GM23338 (cell line): ENCODE data around the gene CACNA2D2. TPM values are rescaled to one million over a fixed set of nuclear protein-coding genes. Genes with fewer than 3 reads are reported as not detected.

Experiments
- ATAC-seq: fragments of 200-7000 bp; cut with Tn5 transposase; 3 replicates; pipeline ENCODE4 v1.9.1; 2020
- DNase-seq: peaks from one replicate; pipeline ENCODE4 v3.0.0-alpha.2; 2015; ENCODE audit warnings: low spot score
- H2AFZ ChIP-seq: fragments of 200-600 bp; sonication (generic); 2 replicates; pipeline ENCODE4 v1.8.0; 2016; ENCODE audit warnings: antibody characterized with exemption, mild to moderate bottlenecking, moderate library complexity
- H3F3A ChIP-seq: fragments of 200-600 bp; sonication (generic); replicated peaks from 2 replicates; pipeline ENCODE4 v1.8.0; 2017; ENCODE audit warnings: antibody characterized with exemption, mixed run types, low read depth
- H3K27ac ChIP-seq: fragments of 200-600 bp; sonication (generic); 2 replicates; pipeline ENCODE4 v1.6.1; 2016; ENCODE audit warnings: low read depth
- H3K27me3 ChIP-seq: fragments of 200-600 bp; sonication (generic); 2 replicates; pipeline ENCODE4 v1.8.0; 2016; ENCODE audit warnings: mild to moderate bottlenecking, mixed run types, moderate library complexity; ENCODE audit not compliant: insufficient read depth
- H3K36me3 ChIP-seq: fragments of 200-600 bp; sonication (generic); 2 replicates; pipeline ENCODE4 v1.8.0; 2016; ENCODE audit warnings: mild to moderate bottlenecking; ENCODE audit not compliant: insufficient read depth
- H3K4me1 ChIP-seq: fragments of 200-600 bp; sonication (generic); 2 replicates; pipeline ENCODE4 v1.8.0; 2016; ENCODE audit warnings: mild to moderate bottlenecking, moderate library complexity; ENCODE audit not compliant: insufficient read depth
- H3K4me2 ChIP-seq: fragments of 200-600 bp; sonication (generic); 2 replicates; pipeline ENCODE4 v1.7.1; 2017; ENCODE audit warnings: mixed run types
- H3K4me3 ChIP-seq: fragments of 200-600 bp; sonication (generic); 2 replicates; pipeline ENCODE4 v1.6.1; 2016; ENCODE audit warnings: mixed run types
- H3K79me2 ChIP-seq: fragments of 200-600 bp; sonication (generic); replicated peaks from 2 replicates; pipeline ENCODE4 v1.8.0; 2017; ENCODE audit warnings: mild to moderate bottlenecking; ENCODE audit not compliant: insufficient read depth
- H3K9me2 ChIP-seq: fragments of 200-600 bp; sonication (generic); 2 replicates; pipeline ENCODE4 v1.8.0; 2017; ENCODE audit not compliant: insufficient read depth
- H4K20me1 ChIP-seq: fragments of 200-600 bp; sonication (generic); replicated peaks from 2 replicates; pipeline ENCODE4 v1.8.0; 2017; ENCODE audit warnings: mild to moderate bottlenecking; ENCODE audit not compliant: insufficient read depth
- H3K27ac Mint-ChIP-seq: 2 replicates; pipeline ENCODE4 v1.8.0; 2020; ENCODE audit warnings: inconsistent platforms, mild to moderate bottlenecking, moderate library complexity, mixed read lengths
- H3K27me3 Mint-ChIP-seq: 3 replicates; pipeline ENCODE4 v1.8.0; 2022; ENCODE audit warnings: low read depth, mild to moderate bottlenecking, moderate library complexity, mixed read lengths, inconsistent platforms; ENCODE audit not compliant: insufficient read depth, poor library complexity
- H3K36me3 Mint-ChIP-seq: 3 replicates; pipeline ENCODE4 v1.8.0; 2021; ENCODE audit warnings: low read depth, mild to moderate bottlenecking, inconsistent platforms, moderate library complexity, mixed read lengths
- H3K4me1 Mint-ChIP-seq: 3 replicates; pipeline ENCODE4 v1.8.0; 2020; ENCODE audit warnings: mild to moderate bottlenecking, inconsistent platforms, mixed read lengths
- H3K4me3 Mint-ChIP-seq: 3 replicates; pipeline ENCODE4 v1.8.0; 2021; ENCODE audit warnings: moderate library complexity, mild to moderate bottlenecking, inconsistent platforms, mixed read lengths
- H3K9me3 Mint-ChIP-seq: 3 replicates; pipeline ENCODE4 v1.8.0; 2020; ENCODE audit warnings: moderate library complexity, mild to moderate bottlenecking, inconsistent platforms, mixed read lengths
- CREB1 ChIP-seq: fragments of 250-450 bp; sonication (Bioruptor Pico); IDR thresholded peaks from 2 replicates; pipeline ENCODE4 v1.5.0; 2020; ENCODE audit warnings: low read depth, mild to moderate bottlenecking, moderate library complexity
- EZH2 ChIP-seq: fragments of 200-600 bp; sonication (generic); IDR thresholded peaks from one replicate; pipeline ENCODE4 v1.8.0; 2017; ENCODE audit warnings: antibody characterized with exemption, mild to moderate bottlenecking, low read depth; ENCODE audit not compliant: unreplicated experiment
- JUNB ChIP-seq: IDR thresholded peaks from one replicate; pipeline ENCODE4 v1.6.1; 2016; ENCODE audit warnings: antibody characterized with exemption; ENCODE audit not compliant: unreplicated experiment
- POLR2AphosphoS5 ChIP-seq: IDR thresholded peaks from 2 replicates; pipeline ENCODE4 v1.6.1; 2016; ENCODE audit warnings: antibody characterized with exemption, low read depth
- STAT1 ChIP-seq: IDR thresholded peaks from one replicate; pipeline ENCODE4 v1.6.1; 2016; ENCODE audit warnings: antibody characterized with exemption; ENCODE audit not compliant: unreplicated experiment
- ZNF114 ChIP-seq: fragments of 250-450 bp; sonication (Bioruptor Pico); IDR thresholded peaks from 2 replicates; pipeline ENCODE4 v1.5.0; 2020; ENCODE audit warnings: mild to moderate bottlenecking, moderate library complexity
- ZNF331 ChIP-seq: fragments of 250-450 bp; sonication (Bioruptor Pico); IDR thresholded peaks from 2 replicates; pipeline ENCODE4 v1.5.0; 2020; ENCODE audit warnings: low read depth, mild to moderate bottlenecking, moderate library complexity
- polyA plus RNA-seq: library from polyadenylated mRNA; unstranded; fragments of >200 nt; fragmentation: Nextera tagmentation; extraction: Ambion mirVana; gene quantifications from 2 replicates; pipeline ENCODE4 v1.2.1, GENCODE V29; 2016
- total RNA-seq: library from RNA; depleted of rRNA; stranded (reverse); fragments of >200 nt; shearing (Covaris generic); gene quantifications from 2 replicates; pipeline ENCODE4 v1.2.3, GENCODE V29; 2014
- TF ChIP-seq, protein P1 (sequence below), 2 experiments: fragments of 200-600 bp in 1 of 2; sonication (generic) in 1 of 2; conservative IDR thresholded peaks; 2 replicates each; pipeline versions ENCODE4 v1.5.1 to v1.6.1; 2016 to 2017; ENCODE audit warnings: antibody characterized with exemption in 2 of 2, low read depth in 2 of 2, mild to moderate bottlenecking in 2 of 2, moderate library complexity in 1 of 2
- TF ChIP-seq, protein P2 (sequence below): IDR thresholded peaks from 2 replicates; pipeline ENCODE4 v1.6.1; 2016; ENCODE audit warnings: antibody characterized with exemption
- TF ChIP-seq, protein P3 (sequence below): fragments of 250-450 bp; sonication (Bioruptor Pico); IDR thresholded peaks from 2 replicates; pipeline ENCODE4 v1.5.0; 2020; ENCODE audit warnings: mild to moderate bottlenecking, moderate library complexity

Gene CACNA2D2
- total and polyA plus RNA-seq, 2 experiments from 2014 or later = 4.7 to 11.4 TPM

DNA sequence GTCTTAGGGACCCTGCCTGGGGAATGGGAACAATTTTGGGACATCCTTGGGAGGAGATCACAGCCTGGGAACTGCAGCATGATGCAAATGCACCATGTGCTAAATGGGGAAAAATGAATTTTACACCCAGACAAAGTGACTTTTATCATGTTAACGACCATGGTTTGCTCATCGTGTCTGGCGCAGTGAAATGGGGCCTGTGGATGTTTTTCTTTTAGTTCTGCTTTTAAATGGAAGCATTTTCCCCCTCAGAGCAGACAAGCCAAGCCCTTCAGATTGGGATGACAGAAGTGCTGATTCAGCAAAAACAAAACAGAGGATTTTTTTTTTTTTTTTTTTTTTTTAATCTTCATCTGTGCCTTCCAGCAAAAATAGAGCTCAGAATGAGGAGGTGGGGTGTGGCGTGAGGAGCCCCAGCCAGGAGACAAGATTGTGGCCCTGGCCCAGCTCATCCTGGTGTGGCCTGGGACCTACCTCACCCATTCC, 14.3 kb upstream of the CACNA2D2 start:
- H3K36me3 Mint-ChIP-seq = no peaks in the 10 kb centered on the region
- DNase-seq = no peak
- H3K9me3 Mint-ChIP-seq = no peaks in the 10 kb centered on the region
- H3K4me3 Mint-ChIP-seq = no peak overlapping the region
- H3K9me2 ChIP-seq = no peaks in the 10 kb centered on the region
- H3K27ac ChIP-seq = no peak overlapping the region
- H4K20me1 ChIP-seq = no peaks in the 10 kb centered on the region
- no peak for TF ChIP-seq JUNB
- TF ChIP-seq, protein P1, sequence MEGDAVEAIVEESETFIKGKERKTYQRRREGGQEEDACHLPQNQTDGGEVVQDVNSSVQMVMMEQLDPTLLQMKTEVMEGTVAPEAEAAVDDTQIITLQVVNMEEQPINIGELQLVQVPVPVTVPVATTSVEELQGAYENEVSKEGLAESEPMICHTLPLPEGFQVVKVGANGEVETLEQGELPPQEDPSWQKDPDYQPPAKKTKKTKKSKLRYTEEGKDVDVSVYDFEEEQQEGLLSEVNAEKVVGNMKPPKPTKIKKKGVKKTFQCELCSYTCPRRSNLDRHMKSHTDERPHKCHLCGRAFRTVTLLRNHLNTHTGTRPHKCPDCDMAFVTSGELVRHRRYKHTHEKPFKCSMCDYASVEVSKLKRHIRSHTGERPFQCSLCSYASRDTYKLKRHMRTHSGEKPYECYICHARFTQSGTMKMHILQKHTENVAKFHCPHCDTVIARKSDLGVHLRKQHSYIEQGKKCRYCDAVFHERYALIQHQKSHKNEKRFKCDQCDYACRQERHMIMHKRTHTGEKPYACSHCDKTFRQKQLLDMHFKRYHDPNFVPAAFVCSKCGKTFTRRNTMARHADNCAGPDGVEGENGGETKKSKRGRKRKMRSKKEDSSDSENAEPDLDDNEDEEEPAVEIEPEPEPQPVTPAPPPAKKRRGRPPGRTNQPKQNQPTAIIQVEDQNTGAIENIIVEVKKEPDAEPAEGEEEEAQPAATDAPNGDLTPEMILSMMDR (conservative IDR thresholded peaks at IDR 0.05; ENCODE audit: low read depth in 2 of 2) = no peak
- TF ChIP-seq ZNF114 (CRISPR knock-in tag) = no peak
- TF ChIP-seq POLR2AphosphoS5 = no peak
- H3K79me2 ChIP-seq = no peaks in the 10 kb centered on the region
- peaks cover 9% of the 10 kb centered on the region for H3F3A ChIP-seq
- peaks cover 77% of the 10 kb centered on the region for H3K4me1 Mint-ChIP-seq
- H3K27me3 Mint-ChIP-seq = peaks cover 31% of the 10 kb centered on the region
- H3K36me3 ChIP-seq = no peaks in the 10 kb centered on the region
- peaks cover 51% of the 10 kb centered on the region for H3K4me1 ChIP-seq
- no peaks in the 10 kb centered on the region for H3K27me3 ChIP-seq
- no peak overlapping the region for H3K4me3 ChIP-seq
- H2AFZ ChIP-seq = no peak overlapping the region
- ATAC-seq = no peak
- no peak overlapping the region for H3K4me2 ChIP-seq
- H3K27ac Mint-ChIP-seq = peak overlapping the region; percentile 92; the same call in 1 of the 2 replicates

DNA sequence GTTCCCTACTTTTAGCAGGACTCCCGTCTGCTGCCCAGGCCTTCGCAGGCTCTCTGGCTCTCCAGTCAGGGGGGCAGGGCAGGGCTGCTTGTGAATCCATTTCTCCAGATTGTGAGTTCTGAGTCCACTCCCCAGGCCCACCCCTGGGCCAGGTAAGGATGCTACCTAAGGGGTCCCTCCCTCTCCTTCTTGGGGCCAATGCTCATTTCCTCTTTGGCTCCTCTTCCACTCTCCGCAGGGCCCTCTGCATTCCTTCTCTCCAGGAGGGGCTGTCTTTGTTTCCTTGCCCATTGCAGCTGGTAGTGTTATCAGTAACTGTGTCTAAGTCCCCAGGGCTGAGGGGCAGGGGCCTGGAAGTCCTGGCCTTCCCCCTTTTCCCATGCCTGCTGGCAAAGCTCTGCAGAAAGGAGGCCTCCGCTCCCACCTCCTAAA, 13.0 kb upstream of the CACNA2D2 start:
- peak overlapping the region; percentile 71 for H3K27ac ChIP-seq
- H3K36me3 ChIP-seq = no peaks in the 10 kb centered on the region
- H2AFZ ChIP-seq = 0 out of 2 replicates have a peak overlapping the region, but pooled peaks have one; percentile 34
- peaks cover 9% of the 10 kb centered on the region for H3F3A ChIP-seq
- H3K27me3 Mint-ChIP-seq = peaks cover 30% of the 10 kb centered on the region
- peaks cover 50% of the 10 kb centered on the region for H3K4me1 ChIP-seq
- peak; percentile 62 for ATAC-seq
- peaks cover 69% of the 10 kb centered on the region for H3K4me1 Mint-ChIP-seq
- peak overlapping the region; percentile 43 for H3K4me3 ChIP-seq
- H3K9me2 ChIP-seq = no peaks in the 10 kb centered on the region
- H3K9me3 Mint-ChIP-seq = no peaks in the 10 kb centered on the region
- H3K36me3 Mint-ChIP-seq = no peaks in the 10 kb centered on the region
- H3K79me2 ChIP-seq = no peaks in the 10 kb centered on the region
- DNase-seq = peak; percentile 84
- peak overlapping the region; percentile 74 for H3K4me2 ChIP-seq
- H3K4me3 Mint-ChIP-seq = peak overlapping the region; percentile 50
- no peaks in the 10 kb centered on the region for H4K20me1 ChIP-seq
- H3K27ac Mint-ChIP-seq = peak overlapping the region; percentile 92
- H3K27me3 ChIP-seq = no peaks in the 10 kb centered on the region
- TF ChIP-seq CREB1 (no peak), ZNF331 (CRISPR knock-in tag) (no peak), EZH2 (no peak), STAT1 (no peak), POLR2AphosphoS5 (peak; percentile 21; the same call in 1 of the 2 replicates)
- TF ChIP-seq, protein P2, sequence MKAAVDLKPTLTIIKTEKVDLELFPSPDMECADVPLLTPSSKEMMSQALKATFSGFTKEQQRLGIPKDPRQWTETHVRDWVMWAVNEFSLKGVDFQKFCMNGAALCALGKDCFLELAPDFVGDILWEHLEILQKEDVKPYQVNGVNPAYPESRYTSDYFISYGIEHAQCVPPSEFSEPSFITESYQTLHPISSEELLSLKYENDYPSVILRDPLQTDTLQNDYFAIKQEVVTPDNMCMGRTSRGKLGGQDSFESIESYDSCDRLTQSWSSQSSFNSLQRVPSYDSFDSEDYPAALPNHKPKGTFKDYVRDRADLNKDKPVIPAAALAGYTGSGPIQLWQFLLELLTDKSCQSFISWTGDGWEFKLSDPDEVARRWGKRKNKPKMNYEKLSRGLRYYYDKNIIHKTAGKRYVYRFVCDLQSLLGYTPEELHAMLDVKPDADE = 0 out of 2 replicates have a peak, but pooled peaks have one; percentile 30
- TF ChIP-seq, protein P3, sequence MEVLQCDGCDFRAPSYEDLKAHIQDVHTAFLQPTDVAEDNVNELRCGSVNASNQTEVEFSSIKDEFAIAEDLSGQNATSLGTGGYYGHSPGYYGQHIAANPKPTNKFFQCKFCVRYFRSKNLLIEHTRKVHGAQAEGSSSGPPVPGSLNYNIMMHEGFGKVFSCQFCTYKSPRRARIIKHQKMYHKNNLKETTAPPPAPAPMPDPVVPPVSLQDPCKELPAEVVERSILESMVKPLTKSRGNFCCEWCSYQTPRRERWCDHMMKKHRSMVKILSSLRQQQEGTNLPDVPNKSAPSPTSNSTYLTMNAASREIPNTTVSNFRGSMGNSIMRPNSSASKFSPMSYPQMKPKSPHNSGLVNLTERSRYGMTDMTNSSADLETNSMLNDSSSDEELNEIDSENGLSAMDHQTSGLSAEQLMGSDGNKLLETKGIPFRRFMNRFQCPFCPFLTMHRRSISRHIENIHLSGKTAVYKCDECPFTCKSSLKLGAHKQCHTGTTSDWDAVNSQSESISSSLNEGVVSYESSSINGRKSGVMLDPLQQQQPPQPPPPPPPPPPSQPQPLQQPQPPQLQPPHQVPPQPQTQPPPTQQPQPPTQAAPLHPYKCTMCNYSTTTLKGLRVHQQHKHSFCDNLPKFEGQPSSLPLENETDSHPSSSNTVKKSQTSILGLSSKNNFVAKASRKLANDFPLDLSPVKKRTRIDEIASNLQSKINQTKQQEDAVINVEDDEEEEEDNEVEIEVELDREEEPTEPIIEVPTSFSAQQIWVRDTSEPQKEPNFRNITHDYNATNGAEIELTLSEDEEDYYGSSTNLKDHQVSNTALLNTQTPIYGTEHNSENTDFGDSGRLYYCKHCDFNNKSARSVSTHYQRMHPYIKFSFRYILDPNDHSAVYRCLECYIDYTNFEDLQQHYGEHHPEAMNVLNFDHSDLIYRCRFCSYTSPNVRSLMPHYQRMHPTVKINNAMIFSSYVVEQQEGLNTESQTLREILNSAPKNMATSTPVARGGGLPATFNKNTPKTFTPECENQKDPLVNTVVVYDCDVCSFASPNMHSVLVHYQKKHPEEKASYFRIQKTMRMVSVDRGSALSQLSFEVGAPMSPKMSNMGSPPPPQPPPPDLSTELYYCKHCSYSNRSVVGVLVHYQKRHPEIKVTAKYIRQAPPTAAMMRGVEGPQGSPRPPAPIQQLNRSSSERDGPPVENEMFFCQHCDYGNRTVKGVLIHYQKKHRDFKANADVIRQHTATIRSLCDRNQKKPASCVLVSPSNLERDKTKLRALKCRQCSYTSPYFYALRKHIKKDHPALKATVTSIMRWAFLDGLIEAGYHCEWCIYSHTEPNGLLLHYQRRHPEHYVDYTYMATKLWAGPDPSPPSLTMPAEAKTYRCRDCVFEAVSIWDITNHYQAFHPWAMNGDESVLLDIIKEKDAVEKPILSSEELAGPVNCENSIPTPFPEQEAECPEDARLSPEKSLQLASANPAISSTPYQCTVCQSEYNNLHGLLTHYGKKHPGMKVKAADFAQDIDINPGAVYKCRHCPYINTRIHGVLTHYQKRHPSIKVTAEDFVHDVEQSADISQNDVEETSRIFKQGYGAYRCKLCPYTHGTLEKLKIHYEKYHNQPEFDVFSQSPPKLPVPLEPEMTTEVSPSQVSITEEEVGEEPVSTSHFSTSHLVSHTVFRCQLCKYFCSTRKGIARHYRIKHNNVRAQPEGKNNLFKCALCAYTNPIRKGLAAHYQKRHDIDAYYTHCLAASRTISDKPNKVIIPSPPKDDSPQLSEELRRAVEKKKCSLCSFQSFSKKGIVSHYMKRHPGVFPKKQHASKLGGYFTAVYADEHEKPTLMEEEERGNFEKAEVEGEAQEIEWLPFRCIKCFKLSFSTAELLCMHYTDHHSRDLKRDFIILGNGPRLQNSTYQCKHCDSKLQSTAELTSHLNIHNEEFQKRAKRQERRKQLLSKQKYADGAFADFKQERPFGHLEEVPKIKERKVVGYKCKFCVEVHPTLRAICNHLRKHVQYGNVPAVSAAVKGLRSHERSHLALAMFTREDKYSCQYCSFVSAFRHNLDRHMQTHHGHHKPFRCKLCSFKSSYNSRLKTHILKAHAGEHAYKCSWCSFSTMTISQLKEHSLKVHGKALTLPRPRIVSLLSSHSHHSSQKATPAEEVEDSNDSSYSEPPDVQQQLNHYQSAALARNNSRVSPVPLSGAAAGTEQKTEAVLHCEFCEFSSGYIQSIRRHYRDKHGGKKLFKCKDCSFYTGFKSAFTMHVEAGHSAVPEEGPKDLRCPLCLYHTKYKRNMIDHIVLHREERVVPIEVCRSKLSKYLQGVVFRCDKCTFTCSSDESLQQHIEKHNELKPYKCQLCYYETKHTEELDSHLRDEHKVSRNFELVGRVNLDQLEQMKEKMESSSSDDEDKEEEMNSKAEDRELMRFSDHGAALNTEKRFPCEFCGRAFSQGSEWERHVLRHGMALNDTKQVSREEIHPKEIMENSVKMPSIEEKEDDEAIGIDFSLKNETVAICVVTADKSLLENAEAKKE (CRISPR knock-in tag) = no peak
- TF ChIP-seq, protein P1 (conservative IDR thresholded peaks at IDR 0.05; ENCODE audit: low read depth in 2 of 2) = no peak
